ENCODE results near the gene TELO2. TPM values are rescaled to one million over a fixed set of nuclear protein-coding genes. Genes with fewer than 3 reads are reported as not detected.

Gene TELO2
- total and polyA plus RNA-seq, 4 donors = 24.4 to 64.2 (median 42.8) TPM

DNA sequence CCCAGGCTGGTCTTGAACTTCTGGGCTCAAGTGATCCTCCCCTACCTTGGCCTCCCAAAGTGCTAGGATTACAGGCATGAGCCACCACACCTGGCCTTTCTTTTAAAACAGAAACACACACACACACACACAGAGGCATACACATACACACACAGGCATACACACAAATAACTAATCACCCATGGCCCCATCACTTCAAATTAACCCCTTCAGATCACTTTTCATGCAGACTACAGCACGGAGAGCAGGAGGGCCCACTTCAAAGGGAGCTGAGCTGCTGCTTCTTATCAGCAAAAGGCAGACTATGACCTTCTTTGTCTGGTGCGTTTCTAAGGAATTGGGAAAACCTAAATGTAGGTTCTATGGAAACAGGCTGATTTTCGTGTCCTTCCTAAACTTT lies 20.2 kb upstream of the TELO2 start:
- no peaks in the 10 kb centered on the region for H3K9me3 ChIP-seq (ENCODE audit: control insufficient read depth in 4 of 4, insufficient read depth in 3 of 4, low read length in 3 of 4)
- no peak overlapping the region for H3K4me3 ChIP-seq
- WGBS, 2 donors = 69 to 72% methylated on average over 3 of the region's 3 CpGs

DNA sequence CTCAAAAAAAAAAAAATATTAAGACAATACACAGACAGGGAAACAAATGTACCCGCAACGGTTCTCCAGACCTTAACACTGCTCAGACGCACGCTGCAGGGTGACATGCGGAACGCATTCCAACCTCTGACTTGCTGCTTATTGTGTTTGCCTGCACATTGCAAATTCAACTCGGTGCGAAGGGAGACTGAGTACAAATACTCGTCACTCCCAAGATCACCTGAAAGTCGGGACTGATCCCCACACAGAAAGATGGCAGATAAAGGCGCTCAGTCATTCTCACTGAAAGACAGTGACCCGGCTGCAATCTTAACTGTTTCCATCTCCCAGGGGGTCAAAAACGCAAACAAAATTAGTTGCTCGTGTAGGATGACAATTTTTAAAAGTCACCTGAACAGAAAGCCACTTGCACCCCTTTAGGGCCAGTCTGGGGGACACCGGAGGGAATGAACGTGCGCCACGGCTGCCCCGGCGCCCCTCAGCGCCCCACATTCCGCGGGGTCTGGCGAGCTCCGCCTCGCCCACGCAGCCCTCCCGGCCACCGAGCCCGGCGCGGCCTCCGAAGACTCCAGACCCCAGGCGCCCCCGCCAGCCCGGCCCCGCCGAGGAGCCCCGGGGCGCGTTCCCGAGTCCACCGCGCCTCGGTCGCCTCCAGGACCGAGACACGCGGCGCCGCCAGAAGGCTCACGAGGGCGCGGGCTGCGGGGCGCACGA lies 18.9 kb upstream of the TELO2 start:
- Histone ChIP-seq H3K9ac (ENCODE audit: insufficient read depth in 1 of 2, low read length in 2 of 2) (peak overlapping the region; percentile 61 to 88), H3K36me3 (ENCODE audit: control insufficient read depth in 4 of 4, insufficient read depth in 4 of 4, low read length in 4 of 4) (peaks cover 0 to 2% (median 0%) of the 10 kb centered on the region in 4 donors), H3K4me1 (ENCODE audit: control insufficient read depth in 5 of 5, insufficient read depth in 5 of 5, low read length in 5 of 5) (peaks cover 0 to 20% (median 4%) of the 10 kb centered on the region in 5 donors), H3K27ac (ENCODE audit: low read depth in 1 of 2, low read length in 1 of 2) (peak overlapping the region; percentile 89 to 91), H3K4me3 (peak overlapping the region; percentile 96), H3K9me3 (ENCODE audit: control insufficient read depth in 4 of 4, insufficient read depth in 3 of 4, low read length in 3 of 4) (no peaks in the 10 kb centered on the region), H3K27me3 (ENCODE audit: control insufficient read depth in 3 of 3, insufficient read depth in 3 of 3, low read length in 2 of 3) (no peaks in the 10 kb centered on the region)
- TF ChIP-seq, protein P1, sequence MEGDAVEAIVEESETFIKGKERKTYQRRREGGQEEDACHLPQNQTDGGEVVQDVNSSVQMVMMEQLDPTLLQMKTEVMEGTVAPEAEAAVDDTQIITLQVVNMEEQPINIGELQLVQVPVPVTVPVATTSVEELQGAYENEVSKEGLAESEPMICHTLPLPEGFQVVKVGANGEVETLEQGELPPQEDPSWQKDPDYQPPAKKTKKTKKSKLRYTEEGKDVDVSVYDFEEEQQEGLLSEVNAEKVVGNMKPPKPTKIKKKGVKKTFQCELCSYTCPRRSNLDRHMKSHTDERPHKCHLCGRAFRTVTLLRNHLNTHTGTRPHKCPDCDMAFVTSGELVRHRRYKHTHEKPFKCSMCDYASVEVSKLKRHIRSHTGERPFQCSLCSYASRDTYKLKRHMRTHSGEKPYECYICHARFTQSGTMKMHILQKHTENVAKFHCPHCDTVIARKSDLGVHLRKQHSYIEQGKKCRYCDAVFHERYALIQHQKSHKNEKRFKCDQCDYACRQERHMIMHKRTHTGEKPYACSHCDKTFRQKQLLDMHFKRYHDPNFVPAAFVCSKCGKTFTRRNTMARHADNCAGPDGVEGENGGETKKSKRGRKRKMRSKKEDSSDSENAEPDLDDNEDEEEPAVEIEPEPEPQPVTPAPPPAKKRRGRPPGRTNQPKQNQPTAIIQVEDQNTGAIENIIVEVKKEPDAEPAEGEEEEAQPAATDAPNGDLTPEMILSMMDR (IDR thresholded peaks at IDR 0.05; ENCODE audit: control extremely low read depth, extremely low read depth) = no peak
- no peak for DNase-seq
- no peak for ATAC-seq (ENCODE audit: insufficient read depth, low FRiP score)
- 9 to 12% methylated on average over 38 to 57 of the region's 57 CpGs for WGBS, 2 donors

More for the DNA sequence above, 20.2 kb upstream of the TELO2 start:
- H3K27me3 ChIP-seq (ENCODE audit: control insufficient read depth in 3 of 3, insufficient read depth in 3 of 3, low read length in 2 of 3) = no peaks in the 10 kb centered on the region
- no peak overlapping the region for H3K9ac ChIP-seq (ENCODE audit: insufficient read depth in 1 of 2, low read length in 2 of 2)
- no peak overlapping the region for H3K27ac ChIP-seq (ENCODE audit: low read depth in 1 of 2, low read length in 1 of 2)
- H3K36me3 ChIP-seq (ENCODE audit: control insufficient read depth in 4 of 4, insufficient read depth in 4 of 4, low read length in 4 of 4) = peaks cover 0 to 2% (median 0%) of the 10 kb centered on the region in 4 donors
- no peak for DNase-seq
- no peak for ATAC-seq (ENCODE audit: insufficient read depth, low FRiP score)
- H3K4me1 ChIP-seq (ENCODE audit: control insufficient read depth in 5 of 5, insufficient read depth in 5 of 5, low read length in 5 of 5) = peaks cover 0 to 20% (median 4%) of the 10 kb centered on the region in 5 donors
- TF ChIP-seq, protein P1 (IDR thresholded peaks at IDR 0.05; ENCODE audit: control extremely low read depth, extremely low read depth) = no peak

DNA sequence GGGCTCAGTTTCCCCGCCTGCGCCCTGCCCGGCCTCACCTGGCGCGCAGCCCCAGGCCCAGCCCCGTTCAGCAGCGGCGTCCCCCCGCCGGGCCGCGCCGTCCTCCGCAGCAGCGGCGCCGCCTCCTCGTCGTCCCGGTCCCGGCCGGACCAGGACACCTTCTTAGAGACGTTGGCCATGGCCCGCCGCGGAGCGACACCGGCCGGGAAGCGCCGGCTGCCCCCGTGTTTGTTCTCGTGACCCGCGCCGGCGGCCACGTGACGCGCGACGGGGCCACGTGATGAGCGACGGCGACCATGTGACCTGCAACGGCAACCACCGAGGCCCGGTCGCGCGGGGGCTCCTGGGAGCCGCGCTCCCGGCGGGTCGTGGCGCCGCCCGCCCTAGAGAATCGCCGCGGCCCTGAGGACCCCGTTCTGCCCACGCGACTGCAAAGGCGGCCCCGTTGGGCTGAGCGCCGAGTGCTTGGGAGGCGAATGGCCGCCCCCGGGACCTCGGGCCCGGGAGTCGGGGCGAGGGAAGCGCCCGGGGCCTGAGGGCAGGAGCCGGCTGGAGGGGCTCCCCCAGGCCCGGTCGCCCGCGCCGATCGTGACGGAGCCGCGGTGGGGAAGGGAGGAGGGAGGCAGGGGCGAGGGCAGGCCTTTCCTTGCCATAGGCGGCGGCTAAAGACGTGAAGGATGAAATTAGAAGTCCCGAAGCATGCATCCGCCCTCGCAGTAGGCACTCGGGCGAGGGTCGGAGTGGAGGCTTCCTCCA lies 18.2 kb upstream of the TELO2 start, which contains the start of gene CLCN7:
Gene CLCN7 (minus strand): TSS at position 233 of the 756 bp plus-strand sequence. CDS start 54 bp downstream, at position 179.
- Histone ChIP-seq H3K9me3 (ENCODE audit: control insufficient read depth in 4 of 4, insufficient read depth in 3 of 4, low read length in 3 of 4) (no peaks in the 10 kb centered on the region), H3K4me1 (ENCODE audit: control insufficient read depth in 5 of 5, insufficient read depth in 5 of 5, low read length in 5 of 5) (peaks cover 0 to 20% (median 4%) of the 10 kb centered on the region in 5 donors), H3K4me3 (peak within 1 kb of the TSS; percentile 96), H3K27ac (ENCODE audit: low read depth in 1 of 2, low read length in 1 of 2) (peak within 1 kb of the TSS; percentile 89 to 91), H3K9ac (ENCODE audit: insufficient read depth in 1 of 2, low read length in 2 of 2) (peak within 1 kb of the TSS; percentile 61 to 88), H3K36me3 (ENCODE audit: control insufficient read depth in 4 of 4, insufficient read depth in 4 of 4, low read length in 4 of 4) (peaks cover 0 to 2% (median 0%) of the 10 kb centered on the region in 4 donors), H3K27me3 (ENCODE audit: control insufficient read depth in 3 of 3, insufficient read depth in 3 of 3, low read length in 2 of 3) (no peaks in the 10 kb centered on the region)
- 0 to 1% methylated on average over 73 to 99 of the region's 99 CpGs for WGBS, 2 donors
- ATAC-seq (ENCODE audit: insufficient read depth, low FRiP score) (peak; percentile 92), DNase-seq (peak; percentile 82 to 93 (median 87))
- TF ChIP-seq, protein P1 (IDR thresholded peaks at IDR 0.05; ENCODE audit: control extremely low read depth, extremely low read depth) = no peak

All from lung (tissue), 12 donors.